Measurements from ENCODE around the gene INPP4B.

GRCh38 chr4:142367418-142368180 lies 478.5 kb downstream of the INPP4B start:
- TF ChIP-seq CTCF (IDR thresholded peaks at IDR 0.05) (no peak), POLR2A (IDR thresholded peaks at IDR 0.05) (no peak), POLR2AphosphoS5 (IDR thresholded peaks at IDR 0.05) (no peak)

Measured in breast epithelium (tissue), 3 donors.